ENCODE data around the gene RNASE8. TPM values are rescaled to one million over a fixed set of nuclear protein-coding genes. Genes with fewer than 3 reads are reported as not detected.

Gene RNASE8
- total RNA-seq, 1 donor from 2014 or later, result not detected

- TF ChIP-seq CTCF (IDR thresholded peaks at IDR 0.05; ENCODE audit: insufficient read depth, low read depth, low read length) (no peak), EZH2 (IDR thresholded peaks at IDR 0.05; ENCODE audit: insufficient read depth, low read length) (peak; percentile 84)
- Histone ChIP-seq H3K27me3 (ENCODE audit: insufficient read depth, low read length) (peaks cover 23% of the 10 kb centered on the region), H3K9ac (ENCODE audit: low read length) (peak within 1 kb of the TSS; percentile 33), H2AFZ (ENCODE audit: low read depth, low read length) (peak within 1 kb of the TSS; percentile 81), H3K79me2 (ENCODE audit: insufficient read depth, low read length) (no peaks in the 10 kb centered on the region), H3K36me3 (ENCODE audit: insufficient read depth, low read length) (no peaks in the 10 kb centered on the region), H3K4me3 (ENCODE audit: insufficient read depth, low read depth, low read length) (peak within 1 kb of the TSS; percentile 54), H3K9me3 (ENCODE audit: insufficient read depth, low read depth, low read length) (no peaks in the 10 kb centered on the region), H3K4me2 (ENCODE audit: low read length) (peak within 1 kb of the TSS; percentile 81), H3K4me1 (ENCODE audit: insufficient read depth, low read length) (peaks cover 7% of the 10 kb centered on the region), H3K27ac (ENCODE audit: low read depth, low read length) (no peak within 1 kb of the TSS), H4K20me1 (ENCODE audit: insufficient read depth, low read length) (no peaks in the 10 kb centered on the region)
- peaks cover 34% of the 10 kb centered on the region for H3K27me3 Mint-ChIP-seq (ENCODE audit: low read depth, unreplicated experiment)
- no peak within 1 kb of the TSS for H3K27ac Mint-ChIP-seq (ENCODE audit: unreplicated experiment)
- DNase-seq (ENCODE audit: low read depth), result no peak
- peaks cover 6% of the 10 kb centered on the region for H3K36me3 Mint-ChIP-seq (ENCODE audit: low read depth, unreplicated experiment)
- peak within 1 kb of the TSS; percentile 88 for H3K4me3 Mint-ChIP-seq (ENCODE audit: unreplicated experiment)
- no peak for FAIRE-seq
- peaks cover 13% of the 10 kb centered on the region for H3K4me1 Mint-ChIP-seq (ENCODE audit: low read depth, unreplicated experiment)
- H3K9me3 Mint-ChIP-seq (ENCODE audit: unreplicated experiment), result peaks cover 5% of the 10 kb centered on the region
Measured at GRCh38 chr14:21024585-21025370, 32.8 kb upstream of the RNASE8 start, which contains the start of gene NDRG2. TSS of gene NDRG2 (minus strand) at chr14:21025061. CDS start at chr14:21023315, 1,746 bp downstream.

GRCh38 chr14:21025371-21026273, 32.0 kb upstream of the RNASE8 start:
- Histone ChIP-seq H3K9me3 (ENCODE audit: insufficient read depth, low read depth, low read length) (no peaks in the 10 kb centered on the region), H3K4me2 (ENCODE audit: low read length) (peak overlapping the region; percentile 81), H3K4me3 (ENCODE audit: insufficient read depth, low read depth, low read length) (peak overlapping the region; percentile 48), H3K4me1 (ENCODE audit: insufficient read depth, low read length) (peaks cover 7% of the 10 kb centered on the region), H3K27ac (ENCODE audit: low read depth, low read length) (no peak overlapping the region), H4K20me1 (ENCODE audit: insufficient read depth, low read length) (no peaks in the 10 kb centered on the region), H3K79me2 (ENCODE audit: insufficient read depth, low read length) (no peaks in the 10 kb centered on the region), H3K27me3 (ENCODE audit: insufficient read depth, low read length) (peaks cover 23% of the 10 kb centered on the region), H2AFZ (ENCODE audit: low read depth, low read length) (peak overlapping the region; percentile 81), H3K9ac (ENCODE audit: low read length) (peak overlapping the region; percentile 5), H3K36me3 (ENCODE audit: insufficient read depth, low read length) (no peaks in the 10 kb centered on the region)
- peak overlapping the region; percentile 88 for H3K4me3 Mint-ChIP-seq (ENCODE audit: unreplicated experiment)
- TF ChIP-seq CTCF (IDR thresholded peaks at IDR 0.05; ENCODE audit: insufficient read depth, low read depth, low read length) (no peak), EZH2 (IDR thresholded peaks at IDR 0.05; ENCODE audit: insufficient read depth, low read length) (no peak)
- peaks cover 6% of the 10 kb centered on the region for H3K36me3 Mint-ChIP-seq (ENCODE audit: low read depth, unreplicated experiment)
- no peak for DNase-seq (ENCODE audit: low read depth)
- no peak overlapping the region for H3K27ac Mint-ChIP-seq (ENCODE audit: unreplicated experiment)
- no peak for FAIRE-seq
- peaks cover 13% of the 10 kb centered on the region for H3K4me1 Mint-ChIP-seq (ENCODE audit: low read depth, unreplicated experiment)
- peaks cover 40% of the 10 kb centered on the region for H3K27me3 Mint-ChIP-seq (ENCODE audit: low read depth, unreplicated experiment)
- H3K9me3 Mint-ChIP-seq (ENCODE audit: unreplicated experiment), result peaks cover 7% of the 10 kb centered on the region

Measured in astrocyte (in vitro differentiated cells and primary cell).